Activated naive CD4-positive, alpha-beta T cell (primary cell): ENCODE measurements around the gene HSD11B2.
"Not testable (repeated sequence)": the region's sequence is repeated elsewhere in the genome, so short reads cannot be mapped to it uniquely, and the experiment has no call there.

ENCODE experiments used
- DNase-seq, 4 experiments: peaks; one replicate each; lab custom pipeline; 2025; lab: John Stamatoyannopoulos, UW

HSD11B2 gene

DNA sequence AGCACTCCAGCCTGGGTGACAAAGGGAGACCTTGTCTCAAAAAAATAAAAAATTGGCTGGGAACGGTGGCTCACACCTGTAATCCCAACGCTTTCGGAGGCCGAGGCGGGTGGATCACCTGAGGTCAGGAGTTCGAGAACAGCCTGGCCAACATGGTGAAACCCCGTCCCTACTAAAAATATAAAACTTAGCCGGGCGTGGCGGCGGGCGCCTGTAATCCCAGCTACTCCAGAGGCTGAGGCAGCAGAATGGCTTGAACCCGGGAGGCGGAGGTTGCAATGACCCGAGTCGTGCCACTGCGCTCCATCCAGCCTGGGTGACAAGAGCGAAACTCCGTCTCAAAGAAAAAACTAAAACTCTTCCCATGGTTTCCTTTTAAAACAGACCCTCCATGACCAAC is 15.5 kb upstream of the HSD11B2 start:
- not testable (repeated sequence) for DNase-seq

DNA sequence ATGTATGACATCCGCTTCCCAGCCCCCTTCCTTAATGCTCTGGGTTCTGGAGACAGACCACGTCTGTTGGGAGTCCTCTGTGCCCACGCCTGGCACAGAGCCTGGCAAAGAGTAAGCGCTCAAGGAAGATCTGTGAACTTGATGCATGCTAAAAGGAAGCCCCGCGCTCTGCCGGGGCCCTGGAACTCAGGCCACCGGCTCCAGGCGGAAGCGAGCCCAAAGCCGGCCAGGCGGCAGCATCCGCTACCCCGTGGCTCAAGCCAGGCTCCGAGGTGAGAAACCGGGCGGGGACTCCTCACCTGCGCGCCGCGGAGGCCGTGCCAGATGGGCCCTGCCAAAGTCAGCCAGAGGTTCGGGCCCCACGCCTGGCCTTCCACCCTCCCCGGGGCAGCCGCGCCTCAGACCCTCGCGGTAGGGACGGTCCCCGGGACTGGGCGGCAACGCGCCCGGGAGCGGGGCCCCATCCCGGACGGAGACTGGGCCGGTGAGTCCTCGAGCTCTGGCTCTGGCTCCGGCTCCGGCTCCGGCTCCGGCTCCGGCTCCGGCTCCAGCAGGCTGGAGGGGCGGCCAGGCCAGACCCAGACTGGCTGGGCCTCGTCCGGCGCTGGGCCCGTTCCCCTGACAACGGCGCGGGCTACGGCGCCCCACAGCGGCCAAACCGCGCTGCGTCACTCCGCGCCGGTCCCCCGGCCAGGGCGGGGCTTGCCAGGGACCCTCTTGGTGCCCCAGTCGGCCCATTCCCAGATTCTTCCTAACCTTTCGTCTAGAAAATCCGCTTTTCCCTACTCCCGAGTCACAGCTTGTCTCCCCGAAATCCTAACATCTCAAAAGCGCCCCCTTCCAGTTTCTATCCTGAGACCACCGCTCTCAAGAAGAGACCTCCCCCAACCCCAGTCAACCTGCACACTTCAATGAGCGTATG is 14.8 kb upstream of the HSD11B2 start, which contains the start of gene ZDHHC1:
Gene ZDHHC1, minus strand, starts transcription at position 606 of the 922 bp plus-strand sequence. CDS start 8,702 bp downstream, outside the sequence.
- peak in 1 of 4 experiments; percentile 26 for DNase-seq

DNA sequence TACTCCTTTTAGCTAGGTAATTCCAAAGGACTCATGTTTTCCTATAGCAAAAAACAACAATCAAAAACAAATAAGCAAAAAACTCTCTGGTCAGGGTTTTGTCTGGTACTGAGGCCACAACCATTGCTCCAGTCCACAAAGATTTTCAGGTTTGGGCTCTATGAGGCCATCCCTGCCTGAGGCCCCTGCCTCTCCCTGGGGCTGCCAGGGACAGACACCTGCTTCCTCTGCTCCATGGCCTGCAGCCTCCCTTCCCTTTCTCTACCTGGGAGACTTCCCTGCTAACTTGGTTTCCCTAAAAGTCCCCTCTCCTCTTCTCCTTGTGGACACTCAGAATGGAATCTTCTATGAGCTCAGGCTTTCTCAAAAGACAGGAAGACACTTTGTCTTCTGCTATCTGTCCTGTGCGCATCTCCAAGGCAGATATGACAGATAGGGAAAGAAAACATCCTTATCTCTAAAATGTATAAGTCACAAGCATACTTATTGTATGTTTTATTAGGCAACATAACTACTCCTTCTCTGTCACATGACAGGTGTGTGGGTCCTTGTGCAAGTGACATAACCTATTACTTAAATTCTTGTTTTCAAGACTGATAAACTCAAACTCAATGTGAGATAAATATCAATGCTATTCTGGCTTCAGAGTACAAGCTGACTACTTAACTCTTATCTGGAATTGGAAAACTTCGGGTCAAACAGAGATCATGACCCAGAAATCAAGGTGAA is 13.4 kb upstream of the HSD11B2 start:
- DNase-seq = no peak

DNA sequence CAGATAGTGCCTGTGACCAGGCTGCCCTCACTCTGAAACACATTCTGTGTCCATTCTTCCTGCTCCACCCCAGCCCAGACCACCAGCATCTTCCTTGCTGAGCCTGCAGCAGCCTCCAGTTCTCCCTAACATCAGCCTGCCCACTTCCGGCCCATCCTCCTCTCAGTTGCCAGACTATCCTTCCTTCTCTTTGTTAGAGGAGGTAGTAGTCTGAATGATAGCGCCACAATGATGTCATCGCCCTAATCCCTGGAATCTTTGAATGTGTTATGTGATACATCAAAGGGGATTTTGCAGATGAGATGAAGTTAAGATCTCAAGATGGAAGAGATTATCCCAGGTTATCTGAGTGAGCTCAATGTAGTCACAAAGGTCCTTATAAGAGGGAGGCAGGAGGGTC is 11.4 kb upstream of the HSD11B2 start:
- DNase-seq = no peak

DNA sequence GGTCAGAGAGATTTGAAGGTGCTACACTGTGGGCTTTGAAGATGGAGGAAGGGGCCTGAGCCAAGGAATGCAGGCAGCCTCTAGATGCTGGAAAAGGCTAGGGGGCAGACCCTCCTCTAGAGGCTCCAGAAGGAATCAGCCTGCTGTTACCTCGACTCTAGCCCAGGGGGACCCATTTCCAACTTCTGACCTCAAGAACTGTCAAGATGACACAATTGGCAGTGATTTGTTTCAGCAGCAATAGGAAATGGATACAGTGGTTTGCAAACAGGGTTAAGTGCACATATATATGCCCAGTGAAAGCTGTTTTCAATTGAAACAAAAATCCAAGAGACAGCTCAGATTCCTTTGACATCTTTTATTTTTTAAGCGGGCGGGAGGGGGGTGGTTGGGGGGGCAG is 11.0 kb upstream of the HSD11B2 start:
- DNase-seq = no peak

DNA sequence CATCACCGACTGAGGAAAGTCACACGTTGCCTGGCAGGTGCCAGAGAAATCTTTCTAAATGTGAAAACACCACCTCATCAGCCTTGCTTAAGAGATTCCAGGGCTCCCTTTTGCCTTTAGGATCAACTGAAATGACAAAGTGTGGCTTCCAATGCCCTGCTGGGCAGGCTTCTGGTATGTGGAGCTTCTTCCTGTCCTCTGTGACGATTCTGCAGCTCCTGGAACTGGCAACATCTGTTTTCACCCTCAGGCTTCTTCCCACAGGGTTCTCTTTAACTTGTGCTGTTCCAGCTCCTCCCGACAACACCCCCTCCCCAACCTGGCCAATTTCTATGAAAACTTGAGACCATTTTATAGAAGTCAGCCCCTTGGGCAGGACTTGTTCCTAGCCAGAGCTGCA is 9.9 kb upstream of the HSD11B2 start:
- DNase-seq = no peak

DNA sequence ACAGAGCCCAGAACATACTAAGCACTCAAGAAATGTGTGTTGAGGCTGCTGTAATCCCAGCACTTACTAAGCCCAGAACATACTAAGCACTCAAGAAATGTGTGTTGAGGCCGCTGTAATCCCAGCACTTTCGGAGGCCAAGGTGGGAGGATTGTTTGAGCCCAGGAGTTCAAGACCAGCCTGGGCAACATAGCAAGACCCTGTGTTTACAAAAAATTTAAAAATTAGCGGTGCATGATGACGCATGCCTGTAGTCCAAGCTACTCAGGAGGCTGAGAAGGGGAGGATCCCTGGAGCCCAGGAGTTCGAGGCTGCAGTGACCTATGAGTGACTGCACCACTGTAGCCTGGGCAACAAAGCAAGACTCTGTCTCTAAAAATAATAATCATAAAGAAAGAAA is 7.9 kb upstream of the HSD11B2 start:
- DNase-seq = no peak

DNA sequence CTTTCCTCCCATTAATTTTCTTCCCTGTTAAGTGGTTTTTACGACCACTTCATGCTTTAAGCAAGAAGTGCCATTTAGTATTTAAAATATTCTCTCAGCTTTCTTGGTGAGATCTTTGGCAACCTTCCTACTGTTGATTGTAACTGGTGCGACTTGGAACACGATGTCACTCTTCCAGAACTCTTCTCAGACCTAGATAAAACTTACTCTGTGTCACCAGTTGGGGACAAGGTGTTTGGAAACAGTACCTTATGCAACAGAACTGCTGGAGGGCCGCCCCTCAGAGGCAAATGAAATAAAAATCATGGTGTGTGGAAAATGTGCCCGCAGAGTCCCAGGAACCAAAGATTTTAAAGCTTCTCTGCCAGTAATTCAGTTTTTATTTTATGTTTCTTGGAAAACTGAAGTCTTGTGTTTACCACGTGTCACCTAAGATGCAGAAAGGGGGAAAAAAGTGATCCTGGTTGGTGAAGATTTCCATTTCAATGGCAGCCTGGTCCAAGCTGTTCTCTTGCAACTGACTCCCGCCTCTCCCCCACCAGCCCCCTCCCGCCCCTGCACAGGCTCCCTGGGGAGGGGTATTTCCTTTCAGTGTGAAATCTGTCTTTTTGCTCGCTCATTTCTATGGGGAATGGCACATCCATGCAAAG is 7.2 kb upstream of the HSD11B2 start:
- DNase-seq = no peak

DNA sequence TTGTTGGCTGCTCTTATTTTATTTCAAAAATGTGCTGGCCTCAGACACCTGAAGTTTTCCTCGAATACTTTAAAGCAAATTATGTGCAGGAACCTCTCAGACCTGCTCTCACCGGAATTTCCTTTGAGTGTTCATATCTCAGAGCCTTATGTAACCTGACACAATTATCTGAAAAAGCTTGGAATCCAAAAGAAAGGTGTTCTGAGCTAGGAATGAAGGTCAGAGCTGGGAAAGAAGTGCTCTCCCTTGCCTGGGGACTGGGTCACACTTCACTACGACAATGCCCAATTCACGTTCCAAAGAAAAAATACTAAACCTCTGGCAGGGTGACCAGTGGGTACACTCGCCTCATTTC is 6.7 kb upstream of the HSD11B2 start:
- DNase-seq = no peak

DNA sequence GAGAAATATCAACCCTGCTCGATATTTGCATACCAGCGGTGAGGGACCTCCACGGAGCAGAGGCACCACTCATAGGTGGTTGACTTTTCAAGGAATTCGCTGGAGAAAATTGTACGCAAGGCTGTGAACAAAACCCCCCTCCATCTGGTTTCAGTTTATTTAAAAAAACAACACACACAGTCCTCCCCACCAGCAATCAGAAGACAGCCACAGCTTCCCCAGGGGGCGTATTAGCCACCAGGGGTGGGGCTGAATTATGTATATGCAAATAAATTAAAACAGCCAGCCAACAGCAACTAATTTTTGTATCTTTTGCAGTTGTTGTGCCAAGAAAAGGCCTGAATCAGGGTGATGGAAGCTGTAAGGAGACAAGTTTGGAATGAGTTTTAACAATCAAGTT is 5.9 kb upstream of the HSD11B2 start:
- no peak for DNase-seq

DNA sequence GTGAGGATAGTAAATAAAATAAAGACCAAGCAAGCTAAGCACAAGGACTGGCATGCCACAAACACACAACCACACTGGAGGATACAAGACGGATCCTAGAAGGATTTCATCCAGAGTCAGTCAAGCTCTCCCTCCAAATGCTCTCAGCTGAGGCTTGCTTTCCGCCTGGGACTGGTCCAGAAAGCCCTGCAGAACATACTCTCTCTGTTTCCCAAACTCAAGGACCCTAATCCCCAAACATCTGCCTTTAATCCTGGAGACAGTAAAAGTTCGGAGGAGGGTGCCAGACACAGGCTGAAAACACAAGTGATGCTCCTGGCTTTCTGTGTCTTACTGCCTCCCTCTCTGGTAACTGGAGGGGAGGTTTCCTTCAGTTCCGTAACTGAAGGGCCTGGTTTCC is 5.3 kb upstream of the HSD11B2 start:
- no peak for DNase-seq

DNA sequence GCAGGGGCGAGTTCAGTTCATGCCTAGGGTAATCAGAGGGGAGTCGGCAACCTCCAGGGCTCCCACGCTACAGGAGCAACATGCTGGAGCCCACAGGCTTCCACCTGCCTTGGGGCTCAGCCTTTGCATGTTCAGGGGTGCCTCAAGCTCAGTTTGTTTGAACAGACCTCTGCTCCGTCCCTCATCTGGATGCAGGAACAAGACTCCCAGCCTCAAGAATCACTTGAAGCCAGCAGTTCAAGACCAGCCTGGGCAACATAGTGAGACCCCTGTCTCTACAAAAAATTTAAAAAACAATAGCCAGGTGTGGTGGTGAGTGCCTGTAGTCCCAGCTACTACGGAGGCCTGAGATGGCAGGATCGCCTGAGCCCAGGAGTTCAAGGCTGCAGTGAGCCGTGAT is 4.9 kb upstream of the HSD11B2 start:
- no peak for DNase-seq

DNA sequence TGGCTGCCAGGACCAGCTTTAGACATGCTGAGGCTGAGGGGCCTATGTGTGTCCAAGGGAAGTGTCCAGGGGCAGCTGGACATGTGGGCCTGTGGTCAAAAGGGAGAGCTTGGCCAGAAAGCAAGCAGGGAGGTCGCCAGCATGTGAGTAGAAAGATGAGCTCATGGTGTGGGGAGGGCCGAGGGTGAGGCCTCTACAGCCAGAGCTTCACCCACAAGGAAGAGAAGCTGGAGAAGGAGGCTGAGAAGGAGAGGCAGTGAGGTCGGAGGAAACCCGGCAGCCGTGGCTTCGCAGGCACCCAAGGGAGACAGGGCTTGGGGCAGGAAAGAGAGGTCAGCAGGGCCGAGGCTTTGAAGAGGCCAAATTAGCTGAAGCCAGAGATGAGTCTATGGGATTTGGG is 4.0 kb upstream of the HSD11B2 start:
- DNase-seq = no peak

DNA sequence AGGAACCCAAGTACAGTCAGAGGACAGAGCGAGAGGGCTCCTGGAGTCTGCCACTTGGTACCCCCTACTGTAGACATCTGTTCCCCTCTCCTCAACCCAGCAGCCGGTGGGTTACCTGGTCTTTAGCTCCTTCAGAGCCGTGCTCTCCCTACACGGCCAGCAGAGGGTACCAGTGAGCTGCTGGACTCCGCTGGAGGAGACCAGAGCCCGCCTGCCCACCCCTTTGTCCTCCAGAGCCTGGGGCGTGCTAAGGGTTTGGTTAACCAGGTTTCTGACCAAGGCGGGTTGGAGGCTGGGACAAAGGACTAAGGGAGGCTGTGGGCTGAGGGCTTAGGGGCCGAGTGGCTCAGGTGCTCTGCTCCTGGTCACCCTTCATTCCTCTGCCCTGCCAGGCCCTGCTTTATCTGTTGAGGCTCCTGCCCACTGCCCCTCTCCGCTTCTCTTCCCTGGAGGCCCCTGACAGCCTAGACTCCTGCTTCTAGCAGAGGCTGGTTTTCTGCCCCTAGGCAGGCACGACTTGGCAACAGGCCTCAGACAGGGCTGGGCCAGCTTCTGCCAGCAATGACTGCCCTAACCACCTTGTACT is 2.7 kb upstream of the HSD11B2 start:
- peak in 3 of 4 experiments; percentile 11 to 37 (median 25) for DNase-seq

DNA sequence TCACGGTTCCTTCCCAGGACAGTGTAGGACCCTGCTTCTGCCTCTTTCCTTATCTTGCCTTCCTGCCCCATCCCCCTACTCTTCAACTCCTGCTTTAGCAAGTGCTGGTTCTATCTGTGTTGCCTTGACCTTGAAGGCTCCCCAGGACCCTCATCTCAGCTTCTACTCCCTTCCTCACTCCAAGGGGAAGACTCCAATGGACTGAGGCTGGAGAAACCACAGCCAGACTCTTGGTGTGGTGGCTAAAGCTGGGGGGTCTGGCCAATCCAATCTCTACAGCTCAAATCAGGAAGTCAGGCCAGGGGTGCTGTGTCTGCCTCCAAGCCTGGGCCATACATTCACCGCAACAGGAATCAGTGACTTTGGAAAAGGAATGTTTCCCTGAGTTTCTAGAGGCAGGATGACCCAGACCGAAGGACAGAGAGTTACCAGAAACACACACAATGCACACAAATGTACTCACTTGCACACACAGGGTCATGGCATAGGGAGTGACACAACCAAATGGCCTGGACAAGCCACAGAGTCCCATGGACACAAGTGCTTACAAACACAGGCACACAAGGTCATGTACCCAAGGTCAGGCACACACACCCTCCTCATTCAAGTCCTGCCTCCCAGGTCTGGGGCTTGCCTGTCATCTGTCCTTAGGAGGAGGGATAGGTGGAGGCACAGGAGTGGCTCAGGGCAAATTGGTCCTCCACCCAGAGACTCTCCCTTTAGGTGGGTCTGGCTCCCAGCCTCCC is 1.7 kb upstream of the HSD11B2 start:
- no peak for DNase-seq

DNA sequence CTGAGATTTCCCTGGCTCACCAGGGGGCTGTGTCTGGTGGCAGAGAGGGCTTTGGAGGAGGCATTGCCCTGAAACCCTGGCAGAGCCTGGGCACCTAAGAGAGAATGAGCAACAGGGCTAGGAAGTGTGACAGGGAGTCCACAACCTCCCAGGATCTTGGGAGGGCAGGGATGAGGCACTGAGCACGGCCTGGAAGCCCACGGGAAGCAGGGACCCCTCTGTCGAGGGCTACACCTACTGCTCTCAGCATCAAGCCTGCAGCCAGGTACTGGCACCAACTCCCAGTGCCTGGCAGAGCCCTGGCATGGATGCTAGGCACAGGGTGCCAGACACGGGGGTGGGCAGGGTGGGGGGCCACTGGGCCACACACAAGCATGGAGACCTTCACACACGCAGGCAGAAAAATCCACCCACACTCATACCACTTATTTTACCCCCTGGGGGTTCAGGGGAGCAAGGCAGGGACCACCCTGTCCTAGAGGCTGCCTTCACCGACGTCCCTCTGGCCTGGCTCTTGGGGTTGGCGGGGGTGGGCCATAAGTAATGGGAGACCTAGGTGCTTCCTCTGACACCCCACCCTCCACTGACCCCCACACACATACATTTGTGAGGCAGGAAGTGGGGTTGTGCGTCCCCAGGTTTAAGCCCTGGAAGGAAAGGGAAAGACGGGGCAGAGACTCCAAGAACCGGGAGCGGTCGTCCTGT is 970 bp upstream of the HSD11B2 start:
- DNase-seq = no peak

DNA sequence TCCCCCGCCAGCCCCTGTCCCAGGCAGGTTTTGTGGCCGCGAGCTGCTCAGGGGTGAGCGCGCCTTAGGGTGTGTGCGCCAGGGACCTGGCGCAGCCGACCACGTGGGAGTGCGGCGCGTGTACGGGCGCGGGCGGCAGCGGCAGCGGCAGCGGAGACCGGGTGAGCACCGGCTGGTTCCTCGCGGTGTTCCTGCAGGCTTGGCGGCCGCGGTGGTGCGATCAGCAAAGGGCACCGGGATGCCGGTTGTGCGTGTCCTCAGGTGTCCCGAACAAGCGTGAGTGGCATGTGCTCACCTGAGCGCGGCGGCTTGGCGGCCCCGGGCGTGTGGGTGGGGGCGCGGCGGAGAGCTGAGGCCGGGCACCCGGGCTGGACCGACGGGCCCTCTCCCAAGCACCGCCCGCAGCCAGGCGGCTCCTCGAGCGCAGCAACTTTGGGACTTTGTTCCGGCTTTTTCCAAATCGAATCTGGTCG is 381 bp upstream of the HSD11B2 start:
- DNase-seq = peak in 1 of 4 experiments; percentile 10

DNA sequence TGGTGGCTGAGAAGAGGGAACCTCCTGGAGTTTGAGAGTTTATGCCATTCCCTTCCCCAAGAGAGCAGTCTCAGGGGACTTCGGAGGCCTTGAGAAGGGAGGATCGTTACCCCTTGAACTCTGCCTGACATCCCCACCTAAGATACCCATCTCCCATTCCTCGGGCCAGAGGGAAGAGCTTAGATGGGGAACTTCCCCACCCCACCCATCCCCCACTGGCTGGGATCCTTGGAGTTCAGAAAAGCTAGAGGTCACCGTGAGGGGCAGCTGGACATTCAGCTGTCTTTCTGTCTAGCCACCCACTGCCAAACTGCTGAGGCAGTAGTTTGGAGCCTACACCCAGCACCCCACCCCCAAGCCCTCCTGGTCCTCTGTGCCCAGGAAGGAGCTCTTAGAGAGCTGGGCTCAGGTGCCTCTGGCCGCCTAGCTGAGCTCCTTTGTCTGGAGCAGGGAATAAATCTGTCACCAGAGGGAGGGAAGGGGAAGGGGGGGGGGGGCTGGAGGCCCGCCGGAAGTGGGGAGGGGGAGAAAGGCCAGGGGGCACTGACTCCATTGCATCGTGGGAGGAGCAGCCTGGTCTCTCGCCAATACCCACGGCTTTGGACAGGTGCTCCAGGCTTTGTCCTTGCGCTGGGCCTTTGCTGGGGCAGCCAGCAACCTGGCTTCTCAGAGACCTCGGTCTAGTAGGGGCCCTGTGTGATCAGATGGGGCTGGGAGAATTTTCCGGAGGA is 1.0 kb downstream of the HSD11B2 start:
- no peak for DNase-seq

DNA sequence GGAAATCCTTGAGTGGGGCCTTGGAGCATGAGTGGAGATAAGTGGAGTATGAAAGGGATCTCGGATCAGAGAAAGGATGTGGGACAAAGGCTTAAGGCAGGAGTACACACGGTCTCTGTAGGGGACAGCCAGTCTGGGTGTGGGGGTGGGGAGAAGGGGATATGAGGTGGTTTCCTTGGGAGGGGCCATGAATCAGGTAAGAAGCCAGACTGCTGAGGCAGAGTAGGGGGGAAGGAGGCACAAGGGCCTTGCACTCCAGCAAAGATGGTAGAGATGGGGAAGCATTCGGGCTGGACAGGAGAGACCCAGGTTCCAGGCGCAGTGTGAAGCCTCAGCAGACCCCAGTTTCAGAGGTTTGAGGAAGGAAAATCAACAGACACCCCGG is 1.6 kb downstream of the HSD11B2 start:
- DNase-seq = no peak

DNA sequence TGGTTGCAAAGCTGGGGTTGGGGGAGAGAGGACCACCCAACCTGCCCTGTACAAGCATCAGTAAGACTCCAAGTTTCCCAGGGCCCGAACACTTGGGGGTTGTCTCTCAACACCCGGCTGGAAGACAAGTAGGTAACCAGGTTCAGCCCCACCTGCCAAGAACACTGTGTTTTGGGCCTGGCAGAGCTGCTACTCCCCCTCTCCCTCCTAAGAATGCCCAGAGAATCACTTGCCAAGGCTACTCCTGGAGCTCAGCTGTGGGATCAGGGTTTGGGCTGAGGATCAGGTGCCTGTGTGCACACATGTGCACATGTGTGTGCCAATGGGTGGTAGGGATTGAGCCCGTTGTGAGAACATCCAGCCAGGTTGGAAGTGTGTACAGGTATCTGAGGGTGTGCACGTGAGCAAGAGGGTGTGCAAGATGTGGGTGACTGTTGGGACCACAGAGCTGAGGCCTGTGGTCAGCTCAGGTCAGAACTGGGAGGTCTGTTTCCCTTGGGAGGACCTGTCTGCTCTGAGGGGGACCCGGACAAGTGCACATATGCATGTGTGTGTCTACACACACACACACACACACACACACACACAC is 2.3 kb downstream of the HSD11B2 start:
- no peak for DNase-seq
